ENCODE results near the gene TCF12.

Gene TCF12

DNA sequence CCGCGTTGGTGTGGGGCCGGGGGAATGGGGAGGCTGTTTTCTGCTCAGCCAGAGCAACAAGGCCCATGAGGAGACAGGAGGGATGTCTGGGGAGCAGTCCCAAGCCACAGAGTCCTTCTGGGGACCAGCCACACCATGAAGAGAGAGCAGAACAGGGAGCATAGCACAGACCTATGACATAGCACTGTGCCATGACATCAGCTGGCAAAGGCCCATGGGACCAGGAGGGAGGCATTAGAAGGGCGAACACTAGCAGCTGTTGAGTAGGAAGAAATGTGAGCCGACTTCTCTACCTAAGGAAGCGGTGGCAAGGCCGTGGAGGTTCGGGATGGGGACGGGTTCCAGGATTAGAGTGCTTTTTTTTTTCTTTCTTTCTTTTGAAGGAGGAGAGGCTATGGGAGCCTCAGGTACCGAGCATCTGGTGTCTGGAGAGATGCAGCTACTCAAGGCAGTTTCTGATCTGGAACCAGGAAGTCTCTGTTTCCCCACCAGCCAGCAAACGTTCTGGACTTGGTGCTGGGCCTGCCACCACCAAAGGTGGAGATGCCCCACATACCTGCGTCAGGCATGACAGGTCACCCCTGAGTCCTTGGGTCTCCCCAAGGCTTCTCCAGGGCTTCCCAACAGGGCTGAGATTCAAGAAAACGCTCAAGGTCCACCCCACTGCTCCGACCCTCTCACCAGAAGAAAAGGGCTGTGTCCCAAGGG, 380.6 kb downstream of the TCF12 start:
- no peak for DNase-seq (ENCODE audit: low spot score)

- DNase-seq (ENCODE audit: low spot score), result no peak
Observed at GRCh38 chr15:57301307-57301706, 382.9 kb downstream of the TCF12 start.

DNA sequence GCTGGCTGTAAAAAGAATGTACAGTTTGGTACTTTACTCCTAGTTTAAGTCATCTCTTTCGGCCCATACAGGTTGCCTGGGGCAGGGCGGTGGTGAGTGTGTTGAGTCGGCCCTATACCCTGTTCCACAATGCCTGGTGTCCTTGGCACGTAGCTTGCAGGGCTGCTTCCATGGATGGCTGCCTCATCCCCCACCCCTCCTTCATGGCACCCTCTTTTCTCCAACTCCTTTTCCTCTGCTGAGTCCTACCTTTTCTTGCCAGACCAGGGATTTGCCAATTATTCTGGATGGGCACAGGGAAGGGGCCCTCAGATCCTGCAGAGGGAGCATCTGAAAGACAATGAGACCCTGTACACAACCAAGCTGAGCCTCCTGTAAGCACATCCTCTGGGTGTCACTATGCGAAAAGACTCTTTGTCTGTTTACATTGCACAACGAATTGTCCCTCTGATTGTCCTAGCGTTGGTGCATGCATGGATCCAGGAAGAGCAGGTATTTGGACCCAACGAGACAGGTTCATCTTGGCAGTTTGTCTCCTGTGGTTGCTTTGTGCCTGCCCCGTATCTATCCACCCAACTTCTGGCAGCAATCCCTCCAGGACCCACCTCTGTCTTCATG, 384.3 kb downstream of the TCF12 start:
- DNase-seq (ENCODE audit: low spot score), result no peak

DNA sequence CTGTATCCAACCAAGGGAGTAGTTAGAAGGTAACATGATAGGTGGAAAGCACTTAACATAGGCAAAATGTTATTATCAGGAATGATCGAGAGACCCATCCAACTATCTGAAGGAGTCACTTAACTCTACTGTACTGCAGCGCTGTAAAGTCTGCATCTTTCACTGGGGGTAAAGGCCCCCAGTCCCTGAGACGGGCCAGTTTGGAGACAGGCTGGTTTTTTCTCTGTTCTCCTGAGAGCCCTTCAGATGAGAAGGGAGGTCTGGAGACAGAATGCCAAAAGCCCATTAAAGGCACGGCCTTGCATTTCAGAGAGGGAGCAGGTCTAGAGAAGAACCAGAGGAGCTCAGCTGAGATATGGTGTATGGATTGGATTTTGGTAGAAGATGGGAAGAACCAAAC, 386.6 kb downstream of the TCF12 start:
- no peak for DNase-seq (ENCODE audit: low spot score)

- DNase-seq (ENCODE audit: low spot score), result peak; percentile 78
Observed at GRCh38 chr15:57306161-57306943, 387.9 kb downstream of the TCF12 start.

- no peak for DNase-seq (ENCODE audit: low spot score)
Observed at GRCh38 chr15:57306944-57307411, 388.5 kb downstream of the TCF12 start.

DNA sequence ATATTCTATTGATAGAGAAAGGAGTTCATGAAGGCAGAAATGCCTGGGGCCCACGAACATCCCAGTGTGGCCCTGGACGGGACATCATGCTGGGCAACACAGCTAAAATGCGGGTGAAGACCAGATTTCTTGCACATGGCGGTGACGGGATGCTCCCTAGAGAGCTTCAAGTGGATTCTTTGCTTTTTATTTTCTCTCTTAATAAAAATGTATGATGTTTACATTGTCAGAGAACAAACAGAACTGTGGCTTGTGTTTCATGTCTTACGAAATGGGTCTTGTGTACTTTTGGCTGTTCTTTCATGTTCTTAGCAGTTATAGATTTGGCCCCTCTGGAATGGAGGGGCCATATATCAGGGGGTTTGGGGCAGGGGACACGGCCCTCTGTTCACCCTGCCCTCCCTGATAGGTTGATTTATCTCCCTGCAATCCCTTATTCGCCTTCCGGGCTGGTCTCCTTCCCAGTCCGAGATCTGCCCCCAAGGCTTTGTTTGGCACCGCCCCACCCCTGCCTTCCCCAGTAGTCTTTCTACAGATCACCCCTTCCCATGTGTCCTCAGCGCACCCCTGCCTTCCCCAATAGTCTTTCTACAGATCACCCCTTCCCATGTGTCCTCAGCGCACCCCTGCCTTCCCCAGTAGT, 389.2 kb downstream of the TCF12 start:
- DNase-seq (ENCODE audit: low spot score), result no peak

DNA sequence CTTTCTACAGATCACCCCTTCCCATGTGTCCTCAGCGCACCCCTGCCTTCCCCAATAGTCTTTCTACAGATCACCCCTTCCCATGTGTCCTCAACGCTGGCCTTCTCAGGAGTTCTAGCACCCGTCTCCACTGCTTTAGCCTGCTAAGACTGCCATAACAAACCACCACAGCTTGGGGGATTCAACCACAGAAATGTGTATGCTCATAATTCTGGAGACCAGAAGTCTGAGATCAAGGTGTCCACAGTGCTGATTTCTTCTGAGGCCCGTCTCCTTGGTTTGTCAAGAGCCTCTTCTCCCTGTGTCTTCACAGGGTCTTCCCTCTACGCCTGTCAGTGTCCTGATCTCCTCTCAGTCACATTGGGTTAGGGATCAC, 389.7 kb downstream of the TCF12 start:
- no peak for DNase-seq (ENCODE audit: low spot score)

DNA sequence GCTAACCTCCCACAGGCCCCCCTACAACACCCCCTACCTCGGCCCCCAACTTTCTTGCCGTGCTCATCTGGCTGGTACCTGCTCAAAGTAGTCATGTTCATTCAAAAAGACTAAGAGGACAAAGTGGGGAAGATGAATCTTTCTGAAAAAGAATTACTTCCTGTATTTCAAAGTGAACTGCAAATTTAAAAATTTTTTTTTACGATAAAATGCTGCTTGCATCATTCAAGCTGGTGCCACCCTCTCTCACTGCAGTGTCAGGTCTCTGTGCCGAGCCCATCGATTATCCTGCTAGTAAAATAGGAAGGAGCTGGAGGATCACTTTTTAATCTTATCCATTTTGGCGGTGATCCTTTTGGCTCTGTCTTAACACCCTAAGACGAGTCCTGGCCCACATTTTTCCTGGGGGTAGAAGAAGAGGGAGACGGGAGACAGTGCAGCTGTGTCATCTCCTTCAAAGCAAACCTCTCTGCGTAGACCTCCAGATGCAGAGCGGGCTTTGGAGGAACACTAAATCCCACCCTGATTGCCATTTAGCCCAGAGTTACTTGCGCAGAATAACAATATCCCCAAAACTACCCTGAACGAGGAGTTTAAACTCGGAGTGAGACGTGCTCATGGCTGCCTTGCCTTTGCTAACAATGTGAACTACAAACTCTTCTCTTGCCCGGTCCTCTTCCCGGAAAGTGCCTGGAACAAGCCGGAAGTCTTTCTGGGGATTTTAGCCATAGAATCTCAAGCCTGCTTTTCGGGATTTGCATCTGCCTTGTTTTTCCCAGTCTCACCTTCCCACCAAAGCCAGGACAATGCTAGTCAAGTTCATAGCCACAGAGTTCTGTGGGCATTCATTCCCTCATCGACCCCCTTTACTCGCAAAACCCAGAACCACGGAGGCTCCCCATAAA, 391.7 kb downstream of the TCF12 start:
- DNase-seq (ENCODE audit: low spot score), result no peak

- DNase-seq (ENCODE audit: low spot score), result no peak
Observed at GRCh38 chr15:57310876-57311275, 392.4 kb downstream of the TCF12 start.

- no peak for DNase-seq (ENCODE audit: low spot score)
Observed at GRCh38 chr15:57312006-57312317, 393.5 kb downstream of the TCF12 start.

DNA sequence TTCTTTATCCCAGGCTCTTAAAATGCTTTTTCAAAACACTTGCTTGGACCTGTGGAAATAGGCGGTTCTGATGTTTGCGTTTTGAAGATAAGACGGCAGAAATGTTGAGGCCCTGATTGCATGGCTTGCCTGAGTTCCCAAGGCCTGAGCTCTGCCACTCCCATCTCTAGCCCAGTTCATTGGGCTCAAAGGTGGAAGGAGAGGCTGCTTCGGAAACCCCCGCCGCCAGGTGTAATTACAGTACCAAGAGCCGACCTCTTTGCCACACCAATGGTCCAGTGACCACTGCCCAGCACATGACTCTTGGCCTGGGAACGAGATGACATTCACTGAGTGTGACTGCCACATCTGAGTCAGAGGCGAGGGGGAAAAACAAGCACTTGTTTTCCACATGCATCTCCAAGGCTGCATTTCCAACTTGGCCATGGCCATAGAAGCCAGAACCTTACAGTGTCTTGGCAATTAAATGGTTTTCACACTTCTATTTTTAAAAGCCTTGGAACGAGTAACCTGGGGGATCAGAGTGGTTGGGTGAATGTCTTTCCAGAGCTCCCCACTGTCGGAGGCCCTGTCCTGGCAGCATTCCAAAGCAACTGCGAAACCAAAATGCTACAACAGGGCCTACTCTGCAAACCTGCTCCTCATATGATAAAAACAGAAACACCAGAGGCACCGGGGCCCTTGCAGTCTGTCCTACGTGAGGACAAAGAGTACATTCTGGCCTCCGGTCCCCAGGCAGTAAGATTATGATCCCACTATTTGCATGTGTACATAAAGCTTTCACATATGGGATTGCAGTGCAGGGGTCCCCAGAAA, 394.1 kb downstream of the TCF12 start:
- no peak for DNase-seq (ENCODE audit: low spot score)

DNA sequence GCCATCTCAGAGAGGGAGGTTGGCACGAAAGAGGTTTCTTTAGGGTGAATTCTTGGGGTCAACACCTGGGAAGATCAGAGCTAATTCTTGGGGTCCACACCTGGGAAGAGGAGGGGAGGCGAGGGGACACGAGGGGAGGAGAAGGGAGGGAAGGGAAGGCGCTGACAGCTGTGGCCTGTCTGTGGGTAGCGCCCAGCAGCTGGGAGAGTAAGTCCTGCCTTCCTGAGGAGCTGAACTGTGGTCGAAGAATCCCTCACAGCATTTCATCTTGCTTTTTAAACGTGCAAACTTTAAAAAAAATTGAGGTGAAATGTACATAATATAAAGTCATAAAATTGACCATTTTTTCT, 394.7 kb downstream of the TCF12 start:
- DNase-seq (ENCODE audit: low spot score), result no peak

GRCh38 chr15:57314221-57314620, 395.8 kb downstream of the TCF12 start:
- DNase-seq (ENCODE audit: low spot score), result no peak

- no peak for DNase-seq (ENCODE audit: low spot score)
Observed at GRCh38 chr15:57316451-57316850, 398.0 kb downstream of the TCF12 start.

GRCh38 chr15:57319226-57319918, 400.9 kb downstream of the TCF12 start:
- no peak for DNase-seq (ENCODE audit: low spot score)

- DNase-seq (ENCODE audit: low spot score), result no peak
Observed at GRCh38 chr15:57319919-57320560, 401.6 kb downstream of the TCF12 start.

GRCh38 chr15:57320631-57321220, 402.3 kb downstream of the TCF12 start:
- DNase-seq (ENCODE audit: low spot score), result no peak

GRCh38 chr15:57321485-57321884, 403.0 kb downstream of the TCF12 start:
- DNase-seq (ENCODE audit: low spot score), result no peak

Measured in CD4-positive, alpha-beta T cell treated with Interleukin-2 at 100 ng/mL for 4 hours (primary cell).